GM18526 (cell line): Measurements from ENCODE around the gene EPN1.
A peak's percentile ranks its signal among the peaks of the same experiment; 100 is the strongest.

ENCODE experiments used
- POLR2A ChIP-seq: IDR thresholded peaks from 3 replicates; pipeline ENCODE4 v1.6.1; 2011; ENCODE audit not compliant: insufficient read length; ENCODE audit errors: extremely low read depth

The EPN1 gene

GRCh38 chr19:55674841-55675660 is at the start of gene EPN1:
TSS of gene EPN1 (plus strand) at chr19:55675226. CDS start at chr19:55678628, 3,402 bp downstream.
- TF ChIP-seq POLR2A, result peak; percentile 59

GRCh38 chr19:55626350-55626749 is 48.7 kb upstream of the EPN1 start:
- TF ChIP-seq POLR2A, result no peak

- TF ChIP-seq POLR2A, result no peak
These were observed 42.6 kb upstream of the EPN1 start for GRCh38 chr19:55632463-55632834.

GRCh38 chr19:55633861-55634260 is 41.2 kb upstream of the EPN1 start:
- no peak for TF ChIP-seq POLR2A

- no peak for TF ChIP-seq POLR2A
These were observed 39.7 kb upstream of the EPN1 start for GRCh38 chr19:55635334-55635717.

GRCh38 chr19:55635856-55636440 is 39.1 kb upstream of the EPN1 start:
- no peak for TF ChIP-seq POLR2A

GRCh38 chr19:55636723-55637122 is 38.3 kb upstream of the EPN1 start:
- TF ChIP-seq POLR2A, result no peak

GRCh38 chr19:55637534-55637933 is 37.5 kb upstream of the EPN1 start:
- no peak for TF ChIP-seq POLR2A

- TF ChIP-seq POLR2A, result no peak
These were observed 36.1 kb upstream of the EPN1 start for GRCh38 chr19:55638864-55639359.

- TF ChIP-seq POLR2A, result peak; percentile 19
These were observed 34.9 kb upstream of the EPN1 start for GRCh38 chr19:55640043-55640576.

- TF ChIP-seq POLR2A, result no peak
These were observed 34.2 kb upstream of the EPN1 start, which contains the start of gene ZNF580 for GRCh38 chr19:55640577-55641425. TSS of gene ZNF580 (plus strand) at chr19:55641002. CDS start at chr19:55642509, 1,507 bp downstream.

GRCh38 chr19:55641426-55642152 is 33.4 kb upstream of the EPN1 start:
- TF ChIP-seq POLR2A, result no peak

GRCh38 chr19:55642153-55643002 is 32.6 kb upstream of the EPN1 start:
- TF ChIP-seq POLR2A, result no peak

- peak; percentile 43 for TF ChIP-seq POLR2A
These were observed 31.8 kb upstream of the EPN1 start, which contains the start of gene ZNF581 for GRCh38 chr19:55643003-55643886. TSS of gene ZNF581 (plus strand) at chr19:55643649. CDS start at chr19:55644572, 923 bp downstream.
